ENCODE data around the gene PLXNB3. TPM values are rescaled to one million over a fixed set of nuclear protein-coding genes. Genes with fewer than 3 reads are reported as not detected.

The PLXNB3 gene
- total and polyA plus RNA-seq, 2 donors (not counting 1 experiment from before 2014, with no cell fraction given) = 0.25 TPM; not detected in 1

GRCh38 chrX:153778181-153778580 is 14.1 kb downstream of the PLXNB3 start:
- no peak for DNase-seq
- POLR2A ChIA-PET = interaction anchor here (0.6 kb wide), 1 partner anchor 133 kb away, joined by 4 read pairs; no protein-coding TSS in a partner anchor
- H3K4me3 Mint-ChIP-seq = no peak overlapping the region
- Histone ChIP-seq H3K4me2 (replicated peaks; ENCODE audit: low read depth, low read length, poor library complexity, severe bottlenecking) (no peak overlapping the region), H3K4me3 (ENCODE audit: control extremely low read depth in 1 of 5, extremely low read depth in 1 of 5, insufficient read depth in 1 of 5, low read depth in 2 of 5, low read length in 4 of 5) (no peak overlapping the region), H3K79me2 (ENCODE audit: control insufficient read depth, insufficient read depth, low read length) (no peaks in the 10 kb centered on the region), H3K9me3 (ENCODE audit: control extremely low read depth in 1 of 3, control insufficient read depth in 2 of 3, insufficient read depth in 1 of 3, low read length in 2 of 3) (no peaks in the 10 kb centered on the region), H3K27me3 (replicated peaks in 1 of 4; ENCODE audit: control extremely low read depth in 1 of 4, control insufficient read depth in 3 of 4, insufficient read depth in 4 of 4, low read length in 3 of 4) (peaks cover 0 to 2% (median 0%) of the 10 kb centered on the region in 4 experiments), H2AFZ (ENCODE audit: insufficient read depth, low read depth, low read length, poor library complexity, severe bottlenecking) (no peak overlapping the region), H3K36me3 (replicated peaks in 1 of 2; ENCODE audit: control extremely low read depth in 1 of 2, control insufficient read depth in 1 of 2, extremely low read depth in 1 of 2, insufficient read depth in 2 of 2, low read length in 1 of 2) (no peaks in the 10 kb centered on the region), H4K20me1 (ENCODE audit: control insufficient read depth, insufficient read depth, low read length, poor library complexity, severe bottlenecking) (no peaks in the 10 kb centered on the region), H3K9ac (ENCODE audit: low read length) (no peak overlapping the region), H3K4me1 (ENCODE audit: control insufficient read depth in 2 of 2, insufficient read depth in 2 of 2, low read length in 2 of 2) (no peaks in the 10 kb centered on the region), H3K27ac (ENCODE audit: low read length in 2 of 2) (no peak overlapping the region)
- intact Hi-C loops (cut with micrococcal nuclease) = no loop called here
- H3K4me1 Mint-ChIP-seq = peaks cover 4% of the 10 kb centered on the region
- ATAC-seq (ENCODE audit: low read depth) = no peak
- CTCF ChIA-PET = interaction anchor here (1.2 kb wide), 1 partner anchor 169 kb away, joined by 3 read pairs; no protein-coding TSS in a partner anchor
- no peak overlapping the region for H3K27ac Mint-ChIP-seq
- no peaks in the 10 kb centered on the region for H3K9me3 Mint-ChIP-seq (ENCODE audit: insufficient read depth)
- TF ChIP-seq CTCF (IDR thresholded peaks at IDR 0.05) = no peak
- WGBS (ENCODE audit: insufficient coverage) = 75% methylated on average over 8 of the region's 17 CpGs
- peaks cover 7% of the 10 kb centered on the region for H3K27me3 Mint-ChIP-seq

GRCh38 chrX:153778684-153779101 is 14.6 kb downstream of the PLXNB3 start:
- H2AFZ ChIP-seq (ENCODE audit: insufficient read depth, low read depth, low read length, poor library complexity, severe bottlenecking) = no peak overlapping the region
- Mint-ChIP-seq H3K9me3 (ENCODE audit: insufficient read depth) (no peaks in the 10 kb centered on the region), H3K4me1 (peaks cover 4% of the 10 kb centered on the region), H3K4me3 (no peak overlapping the region), H3K27ac (no peak overlapping the region), H3K27me3 (peaks cover 7% of the 10 kb centered on the region)
- no peak overlapping the region for H3K4me2 ChIP-seq (replicated peaks; ENCODE audit: low read depth, low read length, poor library complexity, severe bottlenecking)
- no peaks in the 10 kb centered on the region for H4K20me1 ChIP-seq (ENCODE audit: control insufficient read depth, insufficient read depth, low read length, poor library complexity, severe bottlenecking)
- POLR2A ChIA-PET = no interaction called here
- peaks cover 0 to 2% (median 0%) of the 10 kb centered on the region in 4 experiments for H3K27me3 ChIP-seq (replicated peaks in 1 of 4; ENCODE audit: control extremely low read depth in 1 of 4, control insufficient read depth in 3 of 4, insufficient read depth in 4 of 4, low read length in 3 of 4)
- no peak for TF ChIP-seq CTCF (IDR thresholded peaks at IDR 0.05)
- no peak for TF ChIP-seq EZH2 (IDR thresholded peaks at IDR 0.05; ENCODE audit: borderline replicate concordance, insufficient read depth, low read depth, low read length, poor library complexity, severe bottlenecking)
- intact Hi-C loops (cut with micrococcal nuclease) = no loop called here
- no peaks in the 10 kb centered on the region for H3K4me1 ChIP-seq (ENCODE audit: control insufficient read depth in 2 of 2, insufficient read depth in 2 of 2, low read length in 2 of 2)
- no peak overlapping the region for H3K27ac ChIP-seq (ENCODE audit: low read length in 2 of 2)
- H3K79me2 ChIP-seq (ENCODE audit: control insufficient read depth, insufficient read depth, low read length) = no peaks in the 10 kb centered on the region
- ATAC-seq (ENCODE audit: low read depth) (no peak), DNase-seq (no peak)
- CTCF ChIA-PET = interaction anchor here (1.2 kb wide), 1 partner anchor 168 kb away, joined by 3 read pairs; no protein-coding TSS in a partner anchor
- no peak overlapping the region for H3K4me3 ChIP-seq (ENCODE audit: control extremely low read depth in 1 of 5, extremely low read depth in 1 of 5, insufficient read depth in 1 of 5, low read depth in 2 of 5, low read length in 4 of 5)
- no peaks in the 10 kb centered on the region for H3K36me3 ChIP-seq (replicated peaks in 1 of 2; ENCODE audit: control extremely low read depth in 1 of 2, control insufficient read depth in 1 of 2, extremely low read depth in 1 of 2, insufficient read depth in 2 of 2, low read length in 1 of 2)
- WGBS (ENCODE audit: insufficient coverage) = 84% methylated on average over 9 of the region's 16 CpGs
- no peak overlapping the region for H3K9ac ChIP-seq (ENCODE audit: low read length)
- H3K9me3 ChIP-seq (ENCODE audit: control extremely low read depth in 1 of 3, control insufficient read depth in 2 of 3, insufficient read depth in 1 of 3, low read length in 2 of 3) = no peaks in the 10 kb centered on the region

Measured in B cell (primary cell).